H9 (cell line): ENCODE measurements around the gene SLC15A5. TPM values are rescaled to one million over a fixed set of nuclear protein-coding genes. Genes with fewer than 3 reads are reported as not detected.

Experiments used
- DNase-seq: peaks from one replicate; pipeline ENCODE4 v3.0.0-alpha.2; 2017
- H2AFZ ChIP-seq: one replicate; pipeline ENCODE4 v1.6.1; 2013; ENCODE audit warnings: mild to moderate bottlenecking, low read length, control low read depth, moderate library complexity
- H2AK5ac ChIP-seq: 2 replicates; pipeline ENCODE4 v1.6.1; 2013; ENCODE audit warnings: low read length, control low read depth, mixed read lengths; ENCODE audit not compliant: insufficient read length
- H2BK120ac ChIP-seq: one replicate; pipeline ENCODE4 v1.6.1; 2013; ENCODE audit warnings: low read depth, mild to moderate bottlenecking, low read length, control low read depth, inconsistent platforms; ENCODE audit not compliant: poor library complexity, severe bottlenecking
- H2BK12ac ChIP-seq: 2 replicates; pipeline ENCODE4 v1.6.1; 2013; ENCODE audit warnings: low read length, control low read depth, mixed read lengths, low read depth; ENCODE audit not compliant: insufficient read length
- H2BK15ac ChIP-seq: 2 replicates; pipeline ENCODE4 v1.6.1; 2013; ENCODE audit warnings: low read depth, low read length, control low read depth
- H2BK20ac ChIP-seq: one replicate; pipeline ENCODE4 v1.6.1; 2013; ENCODE audit warnings: low read depth, mild to moderate bottlenecking, low read length, control low read depth, inconsistent platforms; ENCODE audit not compliant: poor library complexity, severe bottlenecking
- H2BK5ac ChIP-seq: 2 replicates; pipeline ENCODE4 v1.6.1; 2013; ENCODE audit warnings: low read length, control low read depth, mixed read lengths; ENCODE audit not compliant: insufficient read length
- H3K14ac ChIP-seq: 2 replicates; pipeline ENCODE4 v1.6.1; 2013; ENCODE audit warnings: low read length, control low read depth; ENCODE audit not compliant: insufficient read depth
- H3K18ac ChIP-seq: 2 replicates; pipeline ENCODE4 v1.6.1; 2013; ENCODE audit warnings: low read depth, mild to moderate bottlenecking, mixed read lengths, low read length, control low read depth; ENCODE audit not compliant: insufficient read length
- H3K23ac ChIP-seq: 2 replicates; pipeline ENCODE4 v1.6.1; 2013; ENCODE audit warnings: low read length, control low read depth, mixed read lengths, low read depth; ENCODE audit not compliant: insufficient read length
- H3K23me2 ChIP-seq: 2 replicates; pipeline ENCODE4 v1.6.1; 2013; ENCODE audit warnings: low read depth, mild to moderate bottlenecking, mixed read lengths, low read length, control low read depth; ENCODE audit not compliant: insufficient read length, poor library complexity, severe bottlenecking
- H3K27ac ChIP-seq: 2 replicates; pipeline ENCODE4 v1.5.1; 2013; ENCODE audit warnings: low read length, control low read depth, mixed read lengths, low read depth; ENCODE audit not compliant: insufficient read length
- H3K27me3 ChIP-seq: 2 replicates; pipeline ENCODE4 v1.6.1; 2013; ENCODE audit warnings: low read length, control low read depth, inconsistent platforms; ENCODE audit not compliant: insufficient read depth
- H3K4ac ChIP-seq: 2 replicates; pipeline ENCODE4 v1.6.1; 2013; ENCODE audit warnings: low read depth, mild to moderate bottlenecking, control low read depth, inconsistent platforms, low read length, moderate library complexity
- H3K4me1 ChIP-seq: 2 replicates; pipeline ENCODE4 v1.6.1; 2013; ENCODE audit warnings: low read length, control low read depth, inconsistent platforms; ENCODE audit not compliant: insufficient read depth
- H3K4me2 ChIP-seq: 2 replicates; pipeline ENCODE4 v1.6.1; 2013; ENCODE audit warnings: low read length, control low read depth, mixed read lengths; ENCODE audit not compliant: insufficient read length, insufficient read depth
- H3K56ac ChIP-seq: 2 replicates; pipeline ENCODE4 v1.6.1; 2013; ENCODE audit warnings: low read depth, mild to moderate bottlenecking, mixed read lengths, low read length, control low read depth; ENCODE audit not compliant: insufficient read length
- H3K79me1 ChIP-seq: 2 replicates; pipeline ENCODE4 v1.6.1; 2013; ENCODE audit warnings: low read depth, mild to moderate bottlenecking, moderate library complexity, low read length, control low read depth, inconsistent platforms; ENCODE audit not compliant: insufficient read depth, poor library complexity, severe bottlenecking
- H3K79me2 ChIP-seq: 2 replicates; pipeline ENCODE4 v1.6.1; 2013; ENCODE audit warnings: low read length, control low read depth, inconsistent platforms; ENCODE audit not compliant: insufficient read depth
- H3K9ac ChIP-seq: 2 replicates; pipeline ENCODE4 v1.6.1; 2013; ENCODE audit warnings: low read length, control low read depth, mixed read lengths; ENCODE audit not compliant: insufficient read length; ENCODE audit errors: extremely low read depth
- H3K9me3 ChIP-seq: one replicate; pipeline ENCODE4 v1.6.1; 2013; ENCODE audit warnings: low read depth, low read length, inconsistent platforms; ENCODE audit not compliant: control insufficient read depth
- H3T11ph ChIP-seq: one replicate; pipeline ENCODE4 v1.6.1; 2013; ENCODE audit warnings: mild to moderate bottlenecking, low read length, control low read depth, inconsistent platforms
- H4K20me1 ChIP-seq: one replicate; pipeline ENCODE4 v1.6.1; 2013; ENCODE audit not compliant: control insufficient read depth, insufficient read length, insufficient read depth
- H4K5ac ChIP-seq: 2 replicates; pipeline ENCODE4 v1.6.1; 2013; ENCODE audit warnings: low read depth, mild to moderate bottlenecking, mixed read lengths, low read length, control low read depth; ENCODE audit not compliant: insufficient read length
- H4K8ac ChIP-seq: replicated peaks from 2 replicates; pipeline ENCODE4 v1.6.1; 2013; ENCODE audit warnings: low read length, control low read depth, mixed read lengths, low read depth; ENCODE audit not compliant: insufficient read length
- H4K91ac ChIP-seq: 2 replicates; pipeline ENCODE4 v1.6.1; 2013; ENCODE audit warnings: low read depth, mild to moderate bottlenecking, moderate library complexity, mixed read lengths, low read length, control low read depth; ENCODE audit not compliant: insufficient read length
- H3K27ac Mint-ChIP-seq, 3 experiments: 2 replicates in 2 of 3; 3 replicates in 1 of 3; pipeline ENCODE4 v1.8.0; 2020 to 2021; ENCODE audit warnings: mixed read lengths in 3 of 3, mild to moderate bottlenecking in 1 of 3, moderate library complexity in 1 of 3
- H3K27me3 Mint-ChIP-seq: 2 replicates; pipeline ENCODE4 v1.8.0; 2021; ENCODE audit warnings: low read depth, mild to moderate bottlenecking, moderate library complexity, mixed read lengths
- H3K36me3 Mint-ChIP-seq, 3 experiments: 2 replicates in 2 of 3; 3 replicates in 1 of 3; pipeline ENCODE4 v1.8.0; 2020 to 2021; ENCODE audit warnings: low read depth in 3 of 3, mixed read lengths in 3 of 3; ENCODE audit not compliant: insufficient read depth in 1 of 3
- H3K4me1 Mint-ChIP-seq, 2 experiments: 2 replicates each; pipeline ENCODE4 v1.8.0; 2020; ENCODE audit warnings: mixed read lengths in 2 of 2
- H3K4me3 Mint-ChIP-seq, 2 experiments: 2 replicates in 1 of 2; 3 replicates in 1 of 2; pipeline ENCODE4 v1.8.0; 2020 to 2021; ENCODE audit warnings: mild to moderate bottlenecking in 2 of 2, mixed read lengths in 2 of 2, moderate library complexity in 1 of 2
- H3K9me3 Mint-ChIP-seq, 2 experiments: 2 replicates in 1 of 2; 3 replicates in 1 of 2; pipeline ENCODE4 v1.8.0; 2020; ENCODE audit warnings: mild to moderate bottlenecking in 2 of 2, mixed read lengths in 2 of 2, moderate library complexity in 1 of 2
- WGBS: extraction: QIAGEN DNeasy Blood & Tissue Kit; methylation state at CpG from one replicate; pipeline ENCODE4 v1.1.7; 2013; ENCODE audit warnings: missing lambda C conversion rate, low lambda C conversion rate, mixed read lengths; ENCODE audit not compliant: insufficient read length; ENCODE audit errors: extremely low coverage; 5-methylcytosine and 5-hydroxymethylcytosine counted together
- total RNA-seq: library from RNA; stranded (reverse); gene quantifications from 2 replicates; pipeline ENCODE4 v1.2.1, GENCODE V29; 2021
- TF ChIP-seq, protein P1 (sequence below): fragments of 200-600 bp; sonication (generic); conservative IDR thresholded peaks from 3 replicates; pipeline ENCODE4 v1.8.0; 2021; ENCODE audit warnings: antibody characterized with exemption, mild to moderate bottlenecking

Gene SLC15A5
- total RNA-seq, 1 experiment from 2014 or later, result not detected

DNA sequence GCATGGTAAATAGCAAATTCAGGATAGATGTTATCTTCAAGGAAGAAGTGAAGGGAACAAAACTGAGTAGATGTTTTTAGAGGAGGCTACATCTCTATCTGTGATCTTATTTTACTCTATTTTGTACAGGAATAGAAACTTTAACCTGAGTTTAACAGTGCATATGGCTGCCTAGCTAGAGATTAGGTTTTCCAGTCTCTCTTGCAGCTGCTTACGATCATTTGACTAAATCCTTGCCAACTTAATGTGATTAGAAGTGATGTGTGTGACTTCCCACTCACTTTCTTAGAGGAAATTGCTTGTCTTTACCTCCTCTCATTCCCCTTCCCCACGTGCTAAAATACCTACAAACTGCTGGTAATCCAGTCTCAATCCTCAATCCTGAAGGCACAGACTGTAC, 26.5 kb upstream of the SLC15A5 start:
- DNase-seq, result no peak
- Histone ChIP-seq H2AFZ (no peak overlapping the region), H3K9ac (no peak overlapping the region), H4K8ac (no peak overlapping the region), H3K56ac (no peak overlapping the region), H3K4me2 (no peak overlapping the region), H3K4ac (no peak overlapping the region), H2BK120ac (no peak overlapping the region), H2BK20ac (no peak overlapping the region), H4K5ac (no peak overlapping the region), H2BK5ac (no peak overlapping the region), H3K9me3 (no peaks in the 10 kb centered on the region), H3K14ac (no peak overlapping the region), H3K79me2 (no peaks in the 10 kb centered on the region), H3K27me3 (no peaks in the 10 kb centered on the region), H3T11ph (no peak overlapping the region), H3K79me1 (no peaks in the 10 kb centered on the region), H2AK5ac (no peak overlapping the region), H3K23me2 (no peaks in the 10 kb centered on the region), H4K91ac (no peak overlapping the region), H3K27ac (no peak overlapping the region), H3K18ac (no peak overlapping the region), H4K20me1 (no peaks in the 10 kb centered on the region), H3K4me1 (no peaks in the 10 kb centered on the region), H2BK15ac (no peak overlapping the region), H3K23ac (no peak overlapping the region), H2BK12ac (no peak overlapping the region)
- TF ChIP-seq, protein P1, sequence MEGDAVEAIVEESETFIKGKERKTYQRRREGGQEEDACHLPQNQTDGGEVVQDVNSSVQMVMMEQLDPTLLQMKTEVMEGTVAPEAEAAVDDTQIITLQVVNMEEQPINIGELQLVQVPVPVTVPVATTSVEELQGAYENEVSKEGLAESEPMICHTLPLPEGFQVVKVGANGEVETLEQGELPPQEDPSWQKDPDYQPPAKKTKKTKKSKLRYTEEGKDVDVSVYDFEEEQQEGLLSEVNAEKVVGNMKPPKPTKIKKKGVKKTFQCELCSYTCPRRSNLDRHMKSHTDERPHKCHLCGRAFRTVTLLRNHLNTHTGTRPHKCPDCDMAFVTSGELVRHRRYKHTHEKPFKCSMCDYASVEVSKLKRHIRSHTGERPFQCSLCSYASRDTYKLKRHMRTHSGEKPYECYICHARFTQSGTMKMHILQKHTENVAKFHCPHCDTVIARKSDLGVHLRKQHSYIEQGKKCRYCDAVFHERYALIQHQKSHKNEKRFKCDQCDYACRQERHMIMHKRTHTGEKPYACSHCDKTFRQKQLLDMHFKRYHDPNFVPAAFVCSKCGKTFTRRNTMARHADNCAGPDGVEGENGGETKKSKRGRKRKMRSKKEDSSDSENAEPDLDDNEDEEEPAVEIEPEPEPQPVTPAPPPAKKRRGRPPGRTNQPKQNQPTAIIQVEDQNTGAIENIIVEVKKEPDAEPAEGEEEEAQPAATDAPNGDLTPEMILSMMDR, result no peak
- no CpG with 5 or more reads among the region's 2 CpGs for WGBS
- no peak overlapping the region for H3K4me3 Mint-ChIP-seq
- H3K4me1 Mint-ChIP-seq, result peaks cover 4 to 5% of the 10 kb centered on the region in 2 experiments
- H3K9me3 Mint-ChIP-seq, result peaks cover 3% of the 10 kb centered on the region in 2 experiments; a peak in 3 of 5 replicates
- peak overlapping the region in 1 of 3 experiments; percentile 24; a peak in 1 of 7 replicates for H3K27ac Mint-ChIP-seq
- H3K27me3 Mint-ChIP-seq, result no peaks in the 10 kb centered on the region
- H3K36me3 Mint-ChIP-seq, result peaks cover 0 to 3% (median 0%) of the 10 kb centered on the region in 3 experiments; a peak in 3 of 7 replicates
